Smooth muscle cell (in vitro differentiated cells): ENCODE measurements around the gene MMP17. TPM values are rescaled to one million over a fixed set of nuclear protein-coding genes. Genes with fewer than 3 reads are reported as not detected.

Experiments used
- DNase-seq: peaks from one replicate; lab custom pipeline; 2025; ENCODE audit not compliant: unreplicated experiment; lab: John Stamatoyannopoulos, UW
- H2AFZ ChIP-seq: fragments of 200-600 bp; sonication (generic); 2 replicates; pipeline ENCODE4 v1.6.0; 2016; ENCODE audit warnings: antibody characterized with exemption, low read depth, mild to moderate bottlenecking
- H3F3A ChIP-seq: fragments of 200-600 bp; sonication (generic); 2 replicates; pipeline ENCODE4 v1.6.0; 2017; ENCODE audit warnings: antibody characterized with exemption, low read depth
- H3K27ac ChIP-seq: fragments of 200-600 bp; sonication (generic); 2 replicates; pipeline ENCODE4 v1.5.1; 2016; ENCODE audit warnings: low read depth, mild to moderate bottlenecking
- H3K27me3 ChIP-seq: fragments of 200-600 bp; sonication (generic); 2 replicates; pipeline ENCODE4 v1.6.1; 2016; ENCODE audit warnings: low read depth, mild to moderate bottlenecking
- H3K36me3 ChIP-seq: fragments of 200-600 bp; sonication (generic); 2 replicates; pipeline ENCODE4 v1.5.1; 2016; ENCODE audit warnings: low read depth
- H3K4me1 ChIP-seq: fragments of 200-600 bp; sonication (generic); 2 replicates; pipeline ENCODE4 v1.5.1; 2016; ENCODE audit warnings: low read depth
- H3K4me2 ChIP-seq: fragments of 200-600 bp; sonication (generic); 2 replicates; pipeline ENCODE4 v1.6.0; 2016; ENCODE audit warnings: mild to moderate bottlenecking
- H3K4me3 ChIP-seq: fragments of 200-600 bp; sonication (generic); 2 replicates; pipeline ENCODE4 v1.5.1; 2016; ENCODE audit warnings: mild to moderate bottlenecking
- H3K79me2 ChIP-seq: fragments of 200-600 bp; sonication (generic); 2 replicates; pipeline ENCODE4 v1.6.0; 2016; ENCODE audit warnings: low read depth, mild to moderate bottlenecking
- H3K9ac ChIP-seq: fragments of 200-600 bp; sonication (generic); 2 replicates; pipeline ENCODE4 v1.6.0; 2016; ENCODE audit warnings: low read depth
- H3K9me3 ChIP-seq: fragments of 200-600 bp; sonication (generic); replicated peaks from 2 replicates; pipeline ENCODE4 v1.5.1; 2016; ENCODE audit warnings: low read depth
- H4K20me1 ChIP-seq: fragments of 200-600 bp; sonication (generic); 2 replicates; pipeline ENCODE4 v1.6.0; 2016; ENCODE audit warnings: low read depth
- WGBS: methylation state at CpG from one replicate; pipeline ENCODE4 v1.1.7; 2016; ENCODE audit warnings: low lambda C conversion rate; 5-methylcytosine and 5-hydroxymethylcytosine counted together
- polyA plus RNA-seq: library from polyadenylated mRNA; unstranded; fragments of >200 nt; fragmentation: Nextera tagmentation; extraction: Ambion mirVana; gene quantifications from 2 replicates; pipeline ENCODE4 v1.2.1, GENCODE V29; 2016
- total RNA-seq: library from RNA; depleted of rRNA; stranded (reverse); fragments of >200 nt; gene quantifications from 2 replicates; pipeline ENCODE4 v1.2.3, GENCODE V29; 2014
- TF ChIP-seq, protein P1 (sequence below): fragments of 200-600 bp; sonication (generic); IDR thresholded peaks from 2 replicates; pipeline ENCODE4 v1.5.1; 2017; ENCODE audit warnings: borderline replicate concordance, mild to moderate bottlenecking, antibody characterized with exemption; ENCODE audit not compliant: insufficient read depth, poor library complexity, severe bottlenecking

The MMP17 gene
- total and polyA plus RNA-seq, 2 experiments from 2014 or later: 1.3 to 1.6 TPM

DNA sequence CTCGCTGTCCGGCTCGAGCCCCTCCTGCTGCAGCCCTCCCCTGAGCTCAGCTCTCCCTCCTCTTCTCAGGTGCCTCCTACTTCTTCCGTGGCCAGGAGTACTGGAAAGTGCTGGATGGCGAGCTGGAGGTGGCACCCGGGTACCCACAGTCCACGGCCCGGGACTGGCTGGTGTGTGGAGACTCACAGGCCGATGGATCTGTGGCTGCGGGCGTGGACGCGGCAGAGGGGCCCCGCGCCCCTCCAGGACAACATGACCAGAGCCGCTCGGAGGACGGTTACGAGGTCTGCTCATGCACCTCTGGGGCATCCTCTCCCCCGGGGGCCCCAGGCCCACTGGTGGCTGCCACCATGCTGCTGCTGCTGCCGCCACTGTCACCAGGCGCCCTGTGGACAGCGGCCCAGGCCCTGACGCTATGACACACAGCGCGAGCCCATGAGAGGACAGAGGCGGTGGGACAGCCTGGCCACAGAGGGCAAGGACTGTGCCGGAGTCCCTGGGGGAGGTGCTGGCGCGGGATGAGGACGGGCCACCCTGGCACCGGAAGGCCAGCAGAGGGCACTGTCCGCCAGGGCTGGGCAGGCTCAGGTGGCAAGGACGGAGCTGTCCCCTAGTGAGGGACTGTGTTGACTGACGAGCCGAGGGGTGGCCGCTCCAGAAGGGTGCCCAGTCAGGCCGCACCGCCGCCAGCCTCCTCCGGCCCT, 22.8 kb downstream of the MMP17 start:
- Histone ChIP-seq H3K36me3 (no peaks in the 10 kb centered on the region), H3K27ac (no peak overlapping the region), H3K79me2 (no peaks in the 10 kb centered on the region), H3K4me2 (no peak overlapping the region), H3K9me3 (no peaks in the 10 kb centered on the region), H3F3A (no peaks in the 10 kb centered on the region), H3K9ac (no peak overlapping the region), H3K4me1 (no peaks in the 10 kb centered on the region), H3K4me3 (no peak overlapping the region), H2AFZ (no peak overlapping the region), H4K20me1 (no peaks in the 10 kb centered on the region), H3K27me3 (no peaks in the 10 kb centered on the region)
- 88% methylated on average over 29 of the region's 41 CpGs for WGBS
- TF ChIP-seq, protein P1, sequence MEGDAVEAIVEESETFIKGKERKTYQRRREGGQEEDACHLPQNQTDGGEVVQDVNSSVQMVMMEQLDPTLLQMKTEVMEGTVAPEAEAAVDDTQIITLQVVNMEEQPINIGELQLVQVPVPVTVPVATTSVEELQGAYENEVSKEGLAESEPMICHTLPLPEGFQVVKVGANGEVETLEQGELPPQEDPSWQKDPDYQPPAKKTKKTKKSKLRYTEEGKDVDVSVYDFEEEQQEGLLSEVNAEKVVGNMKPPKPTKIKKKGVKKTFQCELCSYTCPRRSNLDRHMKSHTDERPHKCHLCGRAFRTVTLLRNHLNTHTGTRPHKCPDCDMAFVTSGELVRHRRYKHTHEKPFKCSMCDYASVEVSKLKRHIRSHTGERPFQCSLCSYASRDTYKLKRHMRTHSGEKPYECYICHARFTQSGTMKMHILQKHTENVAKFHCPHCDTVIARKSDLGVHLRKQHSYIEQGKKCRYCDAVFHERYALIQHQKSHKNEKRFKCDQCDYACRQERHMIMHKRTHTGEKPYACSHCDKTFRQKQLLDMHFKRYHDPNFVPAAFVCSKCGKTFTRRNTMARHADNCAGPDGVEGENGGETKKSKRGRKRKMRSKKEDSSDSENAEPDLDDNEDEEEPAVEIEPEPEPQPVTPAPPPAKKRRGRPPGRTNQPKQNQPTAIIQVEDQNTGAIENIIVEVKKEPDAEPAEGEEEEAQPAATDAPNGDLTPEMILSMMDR: peak; percentile 66
- no peak for DNase-seq

DNA sequence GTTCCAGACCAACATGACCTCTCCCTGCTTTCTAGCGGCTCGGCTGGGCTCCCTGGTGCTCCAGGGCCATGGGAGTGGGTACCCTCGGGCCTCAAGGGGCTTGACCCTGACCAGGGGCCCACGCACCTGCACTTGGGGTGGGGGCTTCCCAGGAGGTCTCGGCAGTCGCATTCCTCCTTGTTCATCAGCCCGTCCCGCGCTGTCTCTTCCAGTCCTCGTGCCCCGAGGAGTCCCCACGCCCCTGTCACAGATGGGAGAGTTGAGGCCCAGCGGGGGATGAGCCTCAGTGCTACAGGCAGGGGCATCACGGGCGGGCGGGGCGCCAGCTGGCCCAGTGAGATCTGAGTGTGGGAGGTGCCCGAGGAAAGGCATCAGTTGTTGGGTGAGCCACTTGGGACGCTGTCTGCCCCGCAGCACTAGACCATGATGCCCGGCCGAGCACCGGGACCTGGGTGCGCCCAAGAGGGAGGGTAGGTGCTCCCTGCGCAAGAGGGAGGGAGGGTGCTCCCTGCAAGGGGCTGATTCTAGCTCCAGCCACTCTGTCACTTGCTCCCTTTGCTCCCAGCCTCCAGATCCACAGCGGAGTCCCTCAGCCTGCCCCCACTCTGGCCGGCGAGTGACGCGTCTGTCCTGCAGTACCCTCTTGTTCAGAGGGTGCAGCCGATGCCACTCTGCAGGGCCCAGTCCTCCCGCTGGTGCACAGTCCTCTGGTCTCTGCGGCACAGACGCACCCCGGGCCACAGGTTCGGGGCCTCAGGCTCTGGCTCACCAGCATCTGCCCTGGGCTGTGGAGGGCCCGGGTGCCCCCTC, 23.8 kb downstream of the MMP17 start:
- Histone ChIP-seq H3K9ac (no peak overlapping the region), H3K79me2 (no peaks in the 10 kb centered on the region), H3K27ac (no peak overlapping the region), H4K20me1 (no peaks in the 10 kb centered on the region), H3K4me3 (no peak overlapping the region), H3K36me3 (no peaks in the 10 kb centered on the region), H3F3A (no peaks in the 10 kb centered on the region), H2AFZ (no peak overlapping the region), H3K4me1 (no peaks in the 10 kb centered on the region), H3K4me2 (no peak overlapping the region), H3K27me3 (no peaks in the 10 kb centered on the region), H3K9me3 (no peaks in the 10 kb centered on the region)
- 92% methylated on average over 37 of the region's 37 CpGs for WGBS
- no peak for DNase-seq
- TF ChIP-seq, protein P1: no peak

- Histone ChIP-seq H3K27me3 (no peaks in the 10 kb centered on the region), H3K79me2 (no peaks in the 10 kb centered on the region), H3K4me2 (no peak overlapping the region), H3K4me3 (no peak overlapping the region), H2AFZ (no peak overlapping the region), H3K9me3 (no peaks in the 10 kb centered on the region), H3K4me1 (no peaks in the 10 kb centered on the region), H3F3A (no peaks in the 10 kb centered on the region), H3K9ac (no peak overlapping the region), H3K27ac (no peak overlapping the region), H4K20me1 (no peaks in the 10 kb centered on the region), H3K36me3 (no peaks in the 10 kb centered on the region)
- DNase-seq: no peak
- TF ChIP-seq, protein P1: no peak
- WGBS: 79% methylated on average over 24 of the region's 24 CpGs
Measured at GRCh38 chr12:131852551-131853299, 24.5 kb downstream of the MMP17 start.
